8988T (cell line): ENCODE measurements around the gene ZNF527.
"Not testable (repeated sequence)": the region's sequence is repeated elsewhere in the genome, so short reads cannot be mapped to it uniquely, and the experiment has no call there.

Experiments
- DNase-seq: peaks from one replicate; pipeline ENCODE4 v3.0.0; 2011

ZNF527 gene

DNA sequence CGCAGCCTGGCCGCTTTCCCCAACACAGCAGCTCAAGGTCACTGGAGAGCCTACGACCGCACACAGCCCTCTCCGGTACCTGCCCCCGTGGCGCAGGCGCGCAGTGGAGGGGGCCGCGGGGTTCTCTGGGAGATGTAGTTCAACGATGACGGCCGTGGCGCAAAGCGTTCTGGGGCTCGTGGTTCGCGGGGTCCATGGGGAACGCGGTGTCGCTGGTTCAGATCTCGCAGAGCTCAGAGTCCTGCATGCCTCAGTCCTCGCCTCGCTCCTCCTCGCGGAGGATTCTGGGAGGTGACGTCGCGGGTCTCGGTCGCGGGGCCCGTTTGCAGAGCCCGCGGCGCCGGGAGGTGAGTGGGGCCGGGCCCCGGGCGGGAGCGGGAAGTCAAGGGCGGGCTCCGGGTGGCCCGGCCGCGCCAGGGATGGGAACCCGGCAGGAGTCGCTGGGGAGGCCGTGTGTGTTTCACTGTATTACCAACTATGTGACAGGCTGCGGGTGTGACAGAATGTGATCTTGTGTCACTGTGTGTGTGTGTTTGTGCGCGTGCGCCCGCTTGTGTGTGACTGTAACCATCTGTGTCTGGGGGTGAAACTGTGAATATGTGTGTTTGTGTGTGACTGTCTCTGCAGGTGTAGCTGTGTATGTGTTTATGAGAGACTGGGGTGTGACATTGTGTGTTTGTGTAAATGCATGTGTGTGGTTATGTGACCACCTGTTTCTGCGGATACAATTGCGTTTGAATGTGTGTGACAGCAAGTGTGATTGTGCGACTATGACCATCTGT is at the start of gene ZNF527:
Gene ZNF527, plus strand, starts transcription at position 220 of the 782 bp plus-strand sequence. CDS start 3,100 bp downstream, outside the sequence.
- peak; percentile 98 for DNase-seq

DNA sequence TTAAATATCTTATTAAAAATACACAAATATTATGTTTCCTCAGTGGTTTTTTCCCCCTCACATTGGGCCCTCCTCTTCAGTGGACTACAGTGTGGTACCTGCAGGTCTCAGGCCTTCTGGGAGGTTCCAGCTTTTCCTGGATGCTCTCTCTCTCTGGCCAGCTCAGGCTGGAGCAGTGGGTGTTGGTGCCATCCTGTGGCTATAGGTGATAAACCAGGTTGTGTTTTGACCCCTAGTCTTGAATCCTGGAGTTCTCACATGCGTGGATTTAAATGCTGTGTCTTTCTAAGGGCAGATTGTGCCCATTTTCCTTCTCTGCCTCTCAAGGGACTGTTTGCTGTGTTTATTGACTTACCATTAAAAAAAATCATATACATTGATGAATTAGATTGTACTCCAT is 41.2 kb upstream of the ZNF527 start:
- DNase-seq, result peak; percentile 33

DNA sequence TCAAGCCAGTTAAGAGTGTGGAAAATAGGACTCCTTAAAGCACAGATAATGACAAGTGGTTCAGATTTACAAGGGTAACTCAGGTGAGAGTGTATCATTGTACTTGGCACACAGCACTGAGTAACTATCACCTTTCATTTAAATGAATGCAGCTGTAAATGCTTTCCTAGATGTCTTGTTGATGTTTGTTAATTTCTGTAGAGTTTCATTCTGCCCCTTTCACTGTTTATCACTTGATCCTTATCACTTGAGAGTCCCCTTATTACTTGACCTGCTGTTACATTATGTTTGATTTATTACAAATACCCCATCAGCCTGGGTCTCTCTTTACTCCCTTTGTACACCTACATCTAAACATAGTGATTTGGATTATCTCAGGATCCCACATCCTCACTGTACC is 38.1 kb upstream of the ZNF527 start:
- no peak for DNase-seq

DNA sequence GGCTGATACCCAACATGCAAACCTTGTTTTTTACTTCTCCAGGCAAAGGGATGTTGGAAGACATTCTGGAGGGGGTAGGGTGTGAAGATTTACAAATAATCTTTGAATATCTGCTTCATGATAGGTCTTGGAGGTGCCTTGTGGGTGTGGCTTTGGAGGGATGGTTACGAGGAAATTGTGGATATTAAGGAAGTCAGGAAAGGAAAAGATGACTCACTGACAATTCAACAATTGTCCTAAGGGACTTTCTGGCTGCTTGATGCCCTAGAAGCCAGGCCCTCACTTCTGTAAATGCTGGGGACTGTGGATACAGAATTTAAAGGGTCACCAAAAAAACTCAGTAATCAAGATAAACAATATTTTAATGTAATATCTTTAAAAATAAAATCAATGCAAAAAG is 37.4 kb upstream of the ZNF527 start:
- no peak for DNase-seq

DNA sequence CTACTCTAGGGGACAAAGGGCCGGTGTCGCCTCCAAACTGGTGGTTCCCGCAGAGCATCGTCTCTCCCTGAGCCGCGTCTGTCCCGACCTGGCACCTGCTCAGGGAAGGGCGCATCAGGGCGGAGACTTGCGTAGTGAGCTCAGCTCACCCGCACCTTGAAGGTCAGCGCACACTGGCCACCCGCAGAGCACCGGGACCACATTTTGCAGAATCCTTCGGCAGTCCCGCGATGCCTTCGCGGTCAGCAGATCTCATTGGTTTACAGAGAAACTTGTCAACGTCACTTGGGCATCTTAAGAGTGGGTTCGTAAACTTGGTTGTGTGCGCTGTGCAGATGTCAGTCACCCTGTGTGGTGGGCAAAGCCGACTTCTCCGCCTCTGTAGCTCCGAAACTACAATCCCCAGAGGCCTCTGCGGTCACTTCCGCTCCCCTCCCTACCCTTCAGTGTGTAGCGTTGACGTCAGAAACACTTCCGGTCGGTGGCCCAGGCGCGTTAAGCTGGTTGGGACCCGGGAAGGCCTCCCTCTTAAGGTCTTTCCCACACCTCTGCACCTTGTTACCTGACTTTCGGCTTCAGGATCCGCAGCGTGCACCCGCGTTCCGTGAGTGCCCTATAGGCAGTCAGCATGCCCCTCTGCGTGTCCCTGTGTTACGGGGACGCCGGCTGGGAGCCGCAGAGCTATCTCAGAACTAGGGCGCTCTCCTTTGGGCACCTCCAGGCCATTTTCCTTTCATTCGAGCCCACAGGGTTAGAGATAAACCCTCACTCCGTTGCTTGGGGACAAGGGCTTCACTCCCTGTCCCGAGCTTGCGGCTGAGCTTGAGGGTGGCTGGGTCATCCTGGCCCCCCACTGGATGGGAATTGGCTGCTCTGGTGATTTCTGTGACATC is 36.5 kb upstream of the ZNF527 start:
- peak; percentile 95 for DNase-seq

DNA sequence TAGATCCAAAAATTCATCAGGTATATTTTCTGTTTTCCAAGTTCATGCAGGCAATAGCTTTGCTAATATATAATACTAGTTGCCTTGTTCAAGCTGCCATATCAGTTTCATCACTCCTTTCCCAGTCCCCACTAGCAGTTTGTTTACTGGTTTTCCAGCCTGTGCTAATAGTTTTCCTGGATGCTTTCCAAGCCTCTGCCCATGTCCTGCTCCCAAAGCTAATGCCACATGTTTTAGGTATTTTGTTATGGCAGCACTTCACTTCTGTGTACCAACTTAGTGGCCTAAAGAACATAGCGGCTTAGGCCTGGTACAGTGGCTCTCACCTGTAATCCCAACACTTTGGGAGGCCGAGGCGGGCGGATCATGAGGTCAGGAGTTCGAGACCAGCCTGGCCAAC is 28.1 kb upstream of the ZNF527 start:
- DNase-seq, result no peak

DNA sequence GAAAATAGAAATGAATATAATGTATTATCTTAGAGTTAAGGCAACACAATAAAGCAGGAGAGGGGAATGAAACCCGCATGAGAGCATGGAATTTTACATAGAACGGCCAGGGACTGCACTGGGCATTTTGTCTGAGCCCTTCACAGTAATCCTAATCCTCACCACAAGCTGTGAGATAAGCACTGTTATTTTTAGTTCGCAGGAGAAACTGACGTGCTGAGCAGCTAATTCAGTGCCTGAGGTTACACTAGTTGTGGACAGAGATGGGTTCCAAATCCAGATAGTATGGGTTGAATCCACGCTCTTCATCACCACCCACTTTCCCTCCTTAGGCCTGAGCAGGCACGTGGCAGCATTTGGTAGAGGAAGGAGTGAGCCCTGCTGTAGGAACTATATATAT is 24.8 kb upstream of the ZNF527 start:
- no peak for DNase-seq

DNA sequence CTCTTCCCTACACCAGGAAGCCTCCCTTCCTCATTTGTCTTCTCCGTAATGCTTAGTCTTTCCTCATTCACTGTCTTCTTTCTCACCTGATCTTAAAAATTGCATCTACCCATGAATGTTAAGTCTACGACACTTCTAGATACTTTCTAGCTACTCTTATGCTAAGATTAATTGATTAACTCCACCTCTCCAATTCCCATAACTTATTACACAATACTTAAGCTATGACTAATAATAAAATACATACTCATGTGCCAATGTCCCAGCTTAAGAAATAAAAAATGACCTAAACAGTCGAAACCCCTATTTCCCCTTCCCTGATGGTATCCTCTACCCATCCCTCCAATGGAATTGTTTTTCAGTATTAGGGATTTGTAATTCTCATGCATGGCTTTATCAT is 22.8 kb upstream of the ZNF527 start:
- DNase-seq, result no peak

DNA sequence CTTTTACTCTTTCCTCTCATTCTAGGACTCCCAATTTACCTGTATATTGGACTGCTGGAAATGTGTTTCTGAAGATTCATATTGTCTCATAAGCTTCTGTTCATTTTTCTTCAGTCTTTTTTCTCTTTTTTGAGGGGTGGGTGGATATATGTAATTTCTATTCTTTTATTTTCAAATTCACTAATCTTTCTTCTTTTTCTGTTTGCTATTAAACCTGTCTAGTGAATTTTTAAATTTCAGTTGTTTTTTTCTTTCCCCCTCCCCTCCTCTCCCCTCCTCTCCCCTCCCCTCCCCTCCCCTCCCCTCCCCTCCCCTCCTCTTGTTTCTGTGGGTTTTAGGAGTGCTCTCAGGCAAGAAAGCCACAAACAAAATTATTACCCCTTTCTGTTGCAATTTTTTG is 16.9 kb upstream of the ZNF527 start:
- DNase-seq, result no peak

DNA sequence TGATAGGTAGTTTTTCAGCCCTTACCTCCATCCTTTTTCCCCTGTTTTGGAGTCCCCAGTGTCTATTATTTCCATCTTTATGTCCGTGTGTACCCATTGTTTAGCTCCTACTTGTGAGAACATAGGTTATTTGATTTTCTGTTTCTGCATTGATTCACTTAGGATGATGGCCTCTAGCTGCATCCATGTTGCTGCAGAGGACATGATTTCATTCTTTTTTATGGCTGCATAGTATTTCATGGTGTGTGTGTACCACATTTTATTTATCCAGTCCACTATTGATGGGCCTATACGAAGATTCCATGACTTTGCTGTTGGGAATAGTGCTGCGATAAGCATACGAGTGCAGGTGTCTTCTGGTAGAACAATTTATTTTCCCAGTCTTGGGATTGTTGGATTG is 15.0 kb upstream of the ZNF527 start:
- no peak for DNase-seq

DNA sequence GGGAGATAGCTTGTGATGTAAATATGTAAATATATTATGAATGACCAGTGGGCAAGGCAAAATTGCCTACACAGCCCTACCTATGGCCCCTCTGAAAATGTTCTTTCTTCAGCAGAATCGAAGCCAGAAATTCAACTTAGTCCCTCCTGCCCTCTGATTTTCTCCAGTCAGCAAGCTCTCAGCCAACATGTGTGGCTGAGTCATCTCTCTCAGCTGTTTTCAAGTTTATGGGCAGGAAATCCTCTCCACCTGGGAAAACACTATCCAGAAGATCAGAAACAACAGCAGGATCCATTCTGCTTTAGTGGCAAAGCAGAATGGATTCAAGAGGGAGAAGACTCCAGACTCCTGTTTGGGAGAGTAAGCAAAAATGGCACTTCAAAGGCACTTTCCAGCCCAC is 8.9 kb upstream of the ZNF527 start:
- DNase-seq, result no peak

DNA sequence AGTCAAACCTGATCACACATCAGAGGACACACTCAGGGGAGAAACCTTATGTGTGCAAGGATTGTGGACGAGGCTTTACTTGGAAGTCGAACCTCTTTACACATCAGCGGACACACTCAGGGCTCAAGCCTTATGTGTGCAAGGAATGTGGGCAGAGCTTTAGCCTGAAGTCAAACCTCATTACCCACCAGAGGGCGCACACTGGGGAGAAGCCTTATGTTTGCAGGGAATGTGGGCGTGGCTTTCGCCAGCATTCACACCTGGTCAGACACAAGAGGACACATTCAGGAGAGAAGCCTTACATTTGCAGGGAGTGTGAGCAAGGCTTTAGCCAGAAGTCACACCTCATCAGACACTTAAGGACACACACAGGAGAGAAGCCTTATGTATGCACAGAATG is 8.2 kb upstream of the ZNF527 start:
- peak; percentile 37 for DNase-seq

DNA sequence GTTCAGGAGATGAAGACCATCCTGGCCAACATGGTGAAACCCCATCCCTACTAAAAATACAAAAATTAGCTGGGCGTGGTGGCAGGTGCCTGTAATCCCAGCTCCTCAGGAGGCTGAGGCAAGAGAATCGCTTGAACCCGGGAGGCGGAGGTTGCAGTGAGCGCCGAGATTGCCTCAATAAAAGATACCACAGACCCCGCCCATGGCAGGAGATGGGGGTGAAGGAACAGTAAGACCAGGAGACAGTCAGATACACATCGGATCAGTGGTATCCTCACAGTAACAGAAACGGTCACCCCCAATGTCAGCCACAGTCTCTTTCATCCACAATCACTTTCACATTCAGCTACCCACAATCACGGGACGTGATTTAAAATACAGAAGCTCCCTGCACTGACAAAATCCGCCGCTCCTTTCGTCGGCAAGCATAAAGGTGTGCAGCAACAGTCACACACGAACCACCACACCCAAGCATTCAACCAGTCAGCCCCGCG is 466 bp upstream of the ZNF527 start:
- not testable (repeated sequence) for DNase-seq

DNA sequence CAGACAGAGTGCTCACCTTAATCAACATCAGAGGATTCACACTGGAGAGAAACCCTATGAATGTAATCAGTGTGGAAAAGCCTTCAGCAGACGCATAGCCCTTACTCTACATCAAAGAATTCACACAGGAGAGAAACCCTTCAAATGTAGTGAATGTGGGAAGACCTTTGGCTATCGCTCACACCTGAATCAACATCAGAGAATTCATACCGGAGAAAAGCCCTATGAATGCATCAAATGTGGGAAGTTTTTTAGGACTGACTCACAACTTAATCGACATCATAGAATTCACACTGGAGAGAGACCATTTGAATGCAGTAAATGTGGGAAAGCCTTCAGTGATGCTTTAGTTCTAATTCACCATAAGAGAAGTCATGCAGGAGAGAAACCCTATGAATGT is 18.3 kb downstream of the ZNF527 start:
- DNase-seq, result no peak

DNA sequence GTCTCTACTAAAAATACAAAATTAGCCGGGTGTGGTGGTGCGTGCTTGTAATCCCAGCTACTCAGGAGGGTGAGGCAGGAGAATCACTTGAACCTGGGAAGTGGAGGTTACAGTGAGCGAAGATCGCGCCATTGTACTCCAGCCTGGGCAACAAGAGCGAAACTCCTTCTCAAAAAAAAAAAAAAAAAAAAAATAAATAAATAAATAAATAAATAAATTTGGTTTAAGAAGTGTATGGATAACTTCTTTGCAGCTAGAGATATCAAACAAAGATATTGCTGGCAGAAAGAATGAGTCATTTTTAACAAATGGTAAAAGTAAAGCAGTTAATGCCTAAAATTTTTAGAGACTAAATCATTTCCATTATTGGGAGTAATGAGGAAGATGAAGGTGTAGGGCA is 20.5 kb downstream of the ZNF527 start:
- not testable (repeated sequence) for DNase-seq

DNA sequence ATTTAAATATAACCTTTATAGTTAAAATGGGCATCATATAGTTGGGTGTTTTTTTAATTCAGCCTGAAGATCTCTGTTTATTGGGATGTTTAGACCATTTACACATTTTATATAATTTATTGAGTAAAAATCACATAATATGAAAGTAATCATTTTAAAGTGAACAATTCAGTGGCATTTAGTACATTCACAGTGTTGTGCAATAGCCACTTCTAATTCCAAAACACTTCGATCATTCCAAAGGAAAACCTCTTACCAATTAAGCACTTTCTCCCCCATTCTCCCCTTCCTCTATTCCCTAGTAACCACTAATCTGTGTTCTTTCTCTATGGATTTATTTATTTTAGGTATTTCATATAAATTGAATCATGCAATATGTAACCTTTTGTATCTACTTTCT is 30.2 kb downstream of the ZNF527 start:
- DNase-seq, result no peak

DNA sequence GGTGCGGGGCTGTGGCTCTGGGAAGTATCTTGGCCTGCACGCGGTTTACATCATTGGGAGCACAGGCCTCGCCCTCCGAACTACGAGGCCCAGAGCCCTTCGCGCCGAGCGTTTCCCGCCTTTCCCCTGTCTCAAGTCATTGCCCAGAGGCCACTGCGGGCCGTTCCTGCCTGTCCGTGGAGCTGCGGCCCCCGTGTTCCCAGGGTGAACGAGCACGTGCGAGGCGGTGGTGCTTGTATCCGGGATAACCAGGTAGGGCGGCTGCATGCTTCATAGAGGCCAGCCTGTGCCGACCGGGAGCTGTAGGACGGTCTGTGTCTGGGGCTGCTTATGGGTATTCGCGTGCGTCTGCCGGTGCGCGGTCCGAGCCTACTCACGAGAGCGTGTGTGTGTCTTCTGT is 32.5 kb downstream of the ZNF527 start:
- DNase-seq, result no peak

DNA sequence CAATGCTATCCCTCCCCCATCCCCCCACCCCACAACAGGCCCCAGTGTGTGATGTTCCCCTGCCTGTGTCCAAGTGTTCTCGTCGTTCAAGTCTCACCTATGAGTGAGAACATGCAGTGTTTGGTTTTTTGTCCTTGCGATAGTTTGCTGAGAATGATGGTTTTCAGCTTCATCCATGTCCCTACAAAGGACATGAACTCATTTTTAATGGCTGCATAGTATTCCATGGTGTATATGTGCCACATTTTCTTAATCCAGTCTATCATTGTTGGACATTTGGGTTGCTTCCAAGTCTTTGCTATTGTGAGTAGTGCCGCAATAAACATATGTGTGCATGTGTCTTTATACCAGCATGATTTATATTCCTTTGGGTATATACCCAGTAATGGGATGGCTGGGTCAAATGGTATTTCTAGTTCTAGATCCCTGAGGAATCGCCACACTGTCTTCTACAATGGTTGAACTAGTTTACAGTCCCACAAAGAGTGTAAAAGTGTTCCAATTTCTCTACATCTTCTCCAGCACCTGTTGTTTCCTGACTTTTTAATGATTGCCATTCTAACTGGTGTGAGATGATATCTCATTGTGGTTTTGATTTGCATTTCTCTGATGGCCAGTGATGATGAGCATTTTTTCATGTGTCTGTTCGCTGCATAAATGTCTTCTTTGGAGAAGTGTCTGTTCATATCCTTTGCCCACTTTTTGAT is 35.4 kb downstream of the ZNF527 start:
- not testable (repeated sequence) for DNase-seq

DNA sequence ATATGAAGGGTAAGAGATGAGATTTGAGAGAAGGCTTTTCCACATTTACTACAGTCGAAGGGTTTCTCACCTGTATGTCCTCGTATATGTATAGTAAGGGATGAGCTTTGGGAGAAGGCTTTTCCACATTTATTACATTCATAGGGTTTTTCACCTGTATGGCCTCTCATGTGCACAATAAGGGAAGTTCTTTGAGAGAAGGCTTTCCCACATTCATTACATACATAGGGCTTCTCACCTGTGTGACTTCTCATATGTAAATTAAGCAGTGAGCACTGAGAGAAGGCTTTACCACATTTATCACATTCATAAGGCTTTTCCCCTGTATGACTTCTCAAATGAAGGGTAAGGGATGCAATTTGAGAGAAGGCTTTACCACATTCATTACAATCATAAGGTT is 41.8 kb downstream of the ZNF527 start:
- no peak for DNase-seq

DNA sequence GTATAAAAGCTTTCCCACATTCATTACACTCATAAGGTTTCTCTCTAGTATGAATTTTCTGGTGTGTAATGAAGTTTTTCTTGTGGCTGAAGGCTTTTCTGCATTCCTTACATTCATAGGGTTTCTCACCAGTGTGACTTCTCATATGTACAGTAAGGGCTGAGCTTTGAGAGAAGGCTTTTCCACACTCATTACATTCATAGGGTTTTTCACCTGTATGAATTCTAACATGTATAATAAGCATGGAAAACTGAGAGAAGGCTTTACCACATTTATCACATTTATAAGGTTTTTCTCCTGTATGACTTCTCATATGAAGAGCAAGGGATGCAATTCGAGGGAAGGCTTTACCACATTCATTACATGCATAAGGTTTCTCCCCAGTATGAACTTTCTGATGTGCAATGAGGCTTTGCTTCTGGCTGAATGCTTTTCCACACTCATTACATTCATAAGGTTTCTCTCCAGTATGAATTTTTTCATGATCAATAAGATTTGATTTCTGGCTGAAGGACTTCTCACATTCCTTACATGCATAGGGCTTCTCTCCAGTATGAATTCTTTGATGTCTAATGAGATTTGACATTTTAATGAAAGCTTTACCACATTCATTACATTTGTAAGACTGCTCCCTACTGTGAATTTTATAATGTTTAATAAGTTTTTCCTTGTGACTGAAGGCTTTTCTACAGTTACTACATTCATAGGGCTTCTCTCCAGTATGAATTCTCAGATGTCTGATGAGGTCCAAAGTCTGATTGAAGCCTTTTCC is 42.6 kb downstream of the ZNF527 start:
- no peak for DNase-seq
